ENCODE measurements around the gene MRAS. TPM values are rescaled to one million over a fixed set of nuclear protein-coding genes. Genes with fewer than 3 reads are reported as not detected.

The MRAS gene
- total and polyA plus RNA-seq, 2 of the 4 experiments (the other 2 are of a cell fraction) = 59.3 to 60.6 TPM

DNA sequence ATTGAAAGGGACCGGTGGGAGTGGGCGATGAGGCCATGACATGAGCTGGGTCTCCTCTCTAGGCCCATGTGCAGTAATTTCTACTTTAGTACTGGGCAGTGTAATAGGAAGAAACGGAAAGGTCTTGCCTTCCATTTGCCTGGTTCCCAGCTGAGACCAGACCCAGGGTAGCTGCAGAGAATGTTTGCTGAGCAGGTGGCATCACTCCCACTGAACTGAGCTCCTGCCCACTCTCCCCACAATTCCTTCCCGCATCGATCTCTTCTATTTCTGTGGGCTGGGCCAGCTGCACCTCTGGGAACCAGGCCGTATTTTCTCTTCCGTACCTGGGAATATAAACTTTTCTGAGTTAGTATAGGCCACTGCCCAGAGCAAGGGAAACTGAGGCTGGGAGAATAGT is 101.8 kb downstream of the MRAS start:
- Histone ChIP-seq H3K14ac (replicated peaks; ENCODE audit: low read depth, low read length) (no peak overlapping the region), H3K4me2 (ENCODE audit: low read depth, low read length) (no peak overlapping the region), H3K27ac (ENCODE audit: insufficient read depth, low read length) (no peak overlapping the region), H3K4me1 (ENCODE audit: control insufficient read depth, insufficient read depth, low read length) (no peaks in the 10 kb centered on the region), H3K23ac (ENCODE audit: low read depth, low read length) (no peak overlapping the region), H4K5ac (ENCODE audit: low read depth, low read length) (no peak overlapping the region), H2AK5ac (ENCODE audit: low read depth, low read length) (no peak overlapping the region), H4K20me1 (ENCODE audit: insufficient read depth, low read length) (no peaks in the 10 kb centered on the region), H3K4ac (ENCODE audit: low read depth, low read length) (no peak overlapping the region), H3K56ac (ENCODE audit: extremely low read depth, insufficient read depth, low read length) (no peak overlapping the region), H2BK15ac (ENCODE audit: low read depth, low read length) (no peak overlapping the region), H3K36me3 (ENCODE audit: control insufficient read depth, insufficient read depth, low read length) (no peaks in the 10 kb centered on the region), H2BK5ac (ENCODE audit: low read depth, low read length, poor library complexity, severe bottlenecking) (no peak overlapping the region), H3K27me3 (ENCODE audit: control insufficient read depth, insufficient read depth, low read length) (peaks cover 17% of the 10 kb centered on the region), H3K4me3 (ENCODE audit: insufficient read depth, low read depth, low read length) (no peak overlapping the region), H3K79me1 (ENCODE audit: low read depth in 1 of 2, low read length in 2 of 2) (no peaks in the 10 kb centered on the region), H3K9me3 (ENCODE audit: control insufficient read depth, insufficient read depth, low read length) (no peaks in the 10 kb centered on the region), H3K18ac (ENCODE audit: low read depth, low read length) (no peak overlapping the region), H3K9ac (ENCODE audit: low read depth, low read length) (no peak overlapping the region), H2BK20ac (ENCODE audit: low read depth, low read length) (no peak overlapping the region), H4K8ac (ENCODE audit: low read depth in 2 of 2, low read length in 2 of 2) (no peak overlapping the region), H2AFZ (replicated peaks; ENCODE audit: low read length, poor library complexity) (no peak overlapping the region), H3K9me1 (ENCODE audit: insufficient read depth, low read length) (no peaks in the 10 kb centered on the region), H2BK120ac (ENCODE audit: low read depth, low read length) (no peak overlapping the region), H4K91ac (ENCODE audit: insufficient read depth, low read depth, low read length) (no peak overlapping the region), H2AK9ac (replicated peaks; ENCODE audit: low read depth, low read length, poor library complexity) (no peak overlapping the region)
- ChIA-PET POLR2A (ENCODE audit: unreplicated experiment) (no interaction called here), CTCF (interaction anchor here (1.5 kb wide), 1 partner anchor 29 kb away, joined by 3 read pairs; no protein-coding TSS in a partner anchor)
- DNase-seq (no peak), ATAC-seq (ENCODE audit: low read depth) (no peak)
- dilution Hi-C loops (cut with HindIII; ENCODE audit: low sequenced_read_pairs, unreplicated experiment) (no loop called here), intact Hi-C loops (cut with micrococcal nuclease) (no loop called here), in situ Hi-C loops (cut with MboI; ENCODE audit: low sequenced_read_pairs) (no loop called here)
- WGBS, 2 experiments (ENCODE audit: extremely low coverage in 2 of 2, insufficient read length in 1 of 2) = no CpG with 5 or more reads among the region's 7 CpGs
- no TSS peak for BruUV-seq (replicated peaks)
- TF ChIP-seq FOS (IDR thresholded peaks at IDR 0.05; ENCODE audit: low read depth, low read length) = no peak
- TF ChIP-seq USF2 (IDR thresholded peaks at IDR 0.05; ENCODE audit: low read depth, low read length) = no peak
- TF ChIP-seq, protein P1, sequence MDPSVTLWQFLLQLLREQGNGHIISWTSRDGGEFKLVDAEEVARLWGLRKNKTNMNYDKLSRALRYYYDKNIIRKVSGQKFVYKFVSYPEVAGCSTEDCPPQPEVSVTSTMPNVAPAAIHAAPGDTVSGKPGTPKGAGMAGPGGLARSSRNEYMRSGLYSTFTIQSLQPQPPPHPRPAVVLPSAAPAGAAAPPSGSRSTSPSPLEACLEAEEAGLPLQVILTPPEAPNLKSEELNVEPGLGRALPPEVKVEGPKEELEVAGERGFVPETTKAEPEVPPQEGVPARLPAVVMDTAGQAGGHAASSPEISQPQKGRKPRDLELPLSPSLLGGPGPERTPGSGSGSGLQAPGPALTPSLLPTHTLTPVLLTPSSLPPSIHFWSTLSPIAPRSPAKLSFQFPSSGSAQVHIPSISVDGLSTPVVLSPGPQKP (IDR thresholded peaks at IDR 0.05; ENCODE audit: borderline replicate concordance, low read depth, low read length) = no peak
- no peak for TF ChIP-seq CEBPB (IDR thresholded peaks at IDR 0.05; ENCODE audit: low read depth, low read length)
- TF ChIP-seq CTCF (conservative IDR thresholded peaks at IDR 0.05; ENCODE audit: low read depth, low read length) = no peak
- no peak for TF ChIP-seq SMC3 (IDR thresholded peaks at IDR 0.05; ENCODE audit: low read depth, low read length)
- no peak for TF ChIP-seq RFX5 (IDR thresholded peaks at IDR 0.05; ENCODE audit: low read depth, low read length)
